Kidney tubule cell (primary cell): ENCODE results near the gene CNOT11.
"Not testable (repeated sequence)": the region's sequence is repeated elsewhere in the genome, so short reads cannot be mapped to it uniquely, and the experiment has no call there.

Source experiments
- DNase-seq: peaks from one replicate; pipeline ENCODE4 v3.0.0-alpha.2; 2018; ENCODE audit warnings: low spot score

Gene CNOT11

DNA sequence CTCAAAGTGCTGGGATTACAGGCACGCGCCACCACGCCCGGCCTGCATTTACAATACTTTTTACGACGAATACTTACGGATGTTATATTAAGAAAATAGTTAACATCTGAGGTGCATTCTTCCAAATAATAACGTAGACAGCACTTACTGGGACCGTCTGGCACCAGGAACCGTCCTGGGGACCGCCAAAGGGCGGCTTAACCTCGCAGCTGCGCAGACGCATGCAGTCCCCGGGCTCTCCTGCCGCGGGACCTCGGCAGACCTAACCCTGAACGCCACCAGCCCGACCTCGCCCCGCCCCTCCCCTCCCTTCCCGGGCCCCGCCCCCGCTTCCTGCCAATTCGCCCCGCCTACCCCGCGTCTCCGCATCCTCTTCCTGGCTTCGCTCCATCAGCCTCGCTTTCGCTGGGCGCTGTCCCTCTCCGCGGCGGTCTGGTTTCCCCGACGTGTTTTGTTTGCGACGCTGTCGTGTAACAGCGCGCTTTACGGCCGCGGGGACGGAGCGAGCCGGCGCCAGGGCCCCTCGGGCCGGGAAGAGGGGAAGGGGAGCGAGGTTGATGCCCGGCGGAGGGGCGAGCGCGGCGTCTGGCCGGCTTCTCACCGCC is at the start of gene CNOT11:
Gene CNOT11 (plus strand): TSS at position 479 of the 605 bp plus-strand sequence. CDS start 79 bp downstream, at position 558.
- peak; percentile 98 for DNase-seq

- no peak for DNase-seq
Measured at GRCh38 chr2:101204400-101205115, 48.1 kb upstream of the CNOT11 start.

- DNase-seq: peak; percentile 88
Measured at GRCh38 chr2:101205521-101206479, 46.9 kb upstream of the CNOT11 start.

DNA sequence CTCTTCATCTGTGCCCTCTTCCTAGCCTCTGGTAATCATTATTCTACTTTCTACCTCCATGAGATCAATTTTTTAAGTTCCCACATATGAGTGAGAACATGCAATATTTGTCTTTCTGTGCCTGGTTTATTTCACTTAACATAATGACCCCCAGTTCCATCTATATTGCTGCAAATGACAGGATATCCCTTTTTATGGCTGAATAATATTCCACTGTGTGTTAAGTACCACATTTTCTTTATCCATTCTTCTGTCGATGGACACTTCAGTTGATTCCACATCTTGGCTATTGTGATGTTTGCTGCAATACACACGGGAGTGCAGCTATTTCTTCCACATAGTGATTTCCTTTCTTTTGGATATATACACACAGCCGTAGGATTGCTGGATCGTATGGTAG is 43.9 kb upstream of the CNOT11 start:
- no peak for DNase-seq

GRCh38 chr2:101219246-101219645 is 33.4 kb upstream of the CNOT11 start:
- DNase-seq: no peak

- DNase-seq: not testable (repeated sequence)
Measured at GRCh38 chr2:101220091-101220490, 32.6 kb upstream of the CNOT11 start.

- DNase-seq: peak; percentile 30
Measured at GRCh38 chr2:101223814-101224231, 28.9 kb upstream of the CNOT11 start.

GRCh38 chr2:101230541-101231001 is 22.1 kb upstream of the CNOT11 start:
- peak; percentile 94 for DNase-seq

DNA sequence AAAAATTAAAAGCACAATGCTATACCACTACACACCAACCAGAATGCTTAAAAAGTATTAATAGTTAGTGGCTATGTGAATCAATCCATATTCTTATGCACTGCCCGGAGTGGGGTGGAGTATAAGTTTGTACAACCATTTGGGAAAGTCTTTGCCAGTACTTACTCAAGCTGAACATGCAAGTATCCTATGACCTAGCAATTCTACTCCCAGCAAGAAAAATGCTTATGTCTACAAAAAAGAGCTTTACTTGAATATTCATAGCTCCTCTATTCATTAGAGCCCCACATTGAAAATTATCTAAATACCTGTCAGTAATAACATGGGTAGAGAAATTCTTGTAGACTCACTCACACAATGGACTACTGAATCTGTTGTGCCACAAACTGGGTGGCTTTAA is 21.4 kb upstream of the CNOT11 start:
- DNase-seq: peak; percentile 74

DNA sequence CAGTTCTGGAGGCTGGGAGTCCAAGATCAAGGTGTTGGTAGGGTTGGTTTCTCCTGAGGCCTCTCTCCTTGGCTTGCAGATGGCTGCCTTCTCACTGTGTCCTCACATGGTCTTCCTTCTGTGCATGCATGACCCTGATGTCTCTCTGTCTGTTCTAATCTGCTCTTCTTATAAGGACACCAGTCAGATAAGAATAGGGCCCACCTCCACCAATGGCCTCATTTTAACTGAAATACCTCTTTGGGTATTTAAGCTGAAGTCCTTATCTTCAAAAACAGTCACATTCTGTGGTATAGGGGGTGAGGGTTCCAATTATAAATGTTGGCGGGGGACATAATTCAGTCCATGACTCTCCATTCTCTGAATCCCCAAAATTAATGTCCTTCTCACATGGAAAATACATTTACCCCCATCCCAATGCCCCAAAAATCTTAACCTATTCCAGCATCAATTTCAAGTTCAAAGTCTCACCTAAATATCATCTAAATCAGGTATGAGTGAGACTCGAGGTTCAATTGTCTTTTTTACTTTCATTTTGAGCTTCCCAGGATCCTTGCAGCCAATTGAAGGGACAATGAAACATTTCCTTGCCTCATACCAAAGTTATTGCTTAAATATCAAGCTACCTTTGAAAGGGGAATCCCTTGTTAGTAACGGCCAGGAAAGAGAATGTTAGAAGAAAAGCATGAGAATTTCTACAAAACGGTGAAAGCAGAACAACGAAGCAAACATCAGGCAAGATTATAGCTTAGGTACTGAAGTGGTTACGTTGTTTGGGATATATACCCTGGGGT is 20.6 kb upstream of the CNOT11 start:
- peak; percentile 33 for DNase-seq

DNA sequence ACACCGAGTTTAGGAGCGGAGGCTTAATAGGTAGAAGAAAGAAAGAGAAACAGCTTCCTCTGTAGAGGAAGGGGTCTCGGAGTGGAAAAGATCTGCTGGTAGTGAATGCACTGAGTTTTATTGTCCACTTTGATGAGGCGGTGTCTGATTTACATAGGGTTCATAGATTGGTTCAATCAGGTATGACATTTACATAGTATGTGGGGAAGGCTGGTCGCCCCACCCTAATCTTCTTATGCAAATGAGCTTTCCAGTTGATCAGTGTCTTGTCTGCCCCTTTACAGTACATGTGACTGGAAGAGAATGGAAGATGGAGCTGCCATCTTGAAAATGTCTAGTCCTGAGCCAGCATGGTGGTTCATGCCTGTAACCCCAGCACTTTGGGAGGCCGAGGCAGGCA is 19.9 kb upstream of the CNOT11 start:
- no peak for DNase-seq

DNA sequence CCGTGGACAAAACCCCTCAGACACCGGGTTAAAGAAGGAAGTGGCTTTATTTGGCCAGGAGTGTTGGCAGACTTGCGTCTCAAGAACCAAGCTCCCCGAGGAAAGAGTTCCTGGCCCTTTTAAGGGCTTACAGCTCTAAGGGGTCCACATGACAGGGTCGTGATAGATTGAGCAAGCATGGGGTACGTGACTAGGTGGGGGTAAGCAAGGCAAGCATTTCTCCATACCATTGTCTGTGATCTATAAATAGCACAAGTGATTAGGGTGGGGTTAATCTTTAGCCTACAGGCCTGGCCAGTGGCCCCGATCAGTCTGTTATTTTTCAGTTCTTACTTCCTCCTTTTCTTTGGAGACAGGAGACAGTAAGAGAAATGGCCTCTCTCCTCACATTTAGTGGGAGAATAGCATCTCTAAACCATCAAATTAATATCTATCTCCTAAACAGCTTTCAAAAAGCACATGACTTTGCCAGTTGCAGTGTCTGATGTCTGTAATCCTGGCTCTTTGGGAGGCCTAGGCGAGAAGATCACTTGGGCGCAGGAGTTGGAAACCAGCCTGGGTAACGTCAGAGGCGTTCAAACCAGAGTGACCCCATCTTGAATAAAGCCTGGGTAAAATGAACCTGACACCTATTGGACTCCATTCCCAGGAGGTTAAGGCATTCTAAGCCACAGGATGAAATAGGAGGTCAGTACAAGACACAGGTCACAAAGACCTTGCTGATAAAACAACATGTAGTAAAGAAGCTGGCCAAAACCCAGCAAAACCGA is 18.3 kb upstream of the CNOT11 start:
- peak; percentile 84 for DNase-seq

- DNase-seq: not testable (repeated sequence)
Measured at GRCh38 chr2:101235956-101236355, 16.7 kb upstream of the CNOT11 start.

DNA sequence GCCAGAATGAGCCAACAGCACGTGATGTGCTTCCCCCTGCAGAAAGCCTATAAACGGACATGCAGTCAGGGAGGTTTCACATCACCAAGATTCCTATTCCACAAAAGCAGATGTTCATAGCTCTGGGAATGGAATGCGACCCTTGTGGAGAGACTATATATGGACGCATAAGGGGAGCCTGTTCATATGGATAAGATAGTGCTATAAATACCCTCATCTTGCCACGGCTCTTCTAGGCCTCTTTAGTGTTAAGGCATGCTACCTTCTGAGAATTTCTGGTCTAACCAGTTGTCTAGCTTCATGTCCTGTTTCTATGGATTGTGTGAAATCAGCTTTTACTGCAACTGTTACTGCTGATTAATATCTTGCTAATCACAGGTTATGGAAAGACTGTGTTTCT is 14.7 kb upstream of the CNOT11 start:
- not testable (repeated sequence) for DNase-seq

GRCh38 chr2:101238930-101239759 is 13.5 kb upstream of the CNOT11 start:
- DNase-seq: peak; percentile 98

- DNase-seq: not testable (repeated sequence)
Measured at GRCh38 chr2:101239760-101240118, 12.9 kb upstream of the CNOT11 start.

GRCh38 chr2:101240694-101241093 is 12.0 kb upstream of the CNOT11 start:
- DNase-seq: peak; percentile 60

DNA sequence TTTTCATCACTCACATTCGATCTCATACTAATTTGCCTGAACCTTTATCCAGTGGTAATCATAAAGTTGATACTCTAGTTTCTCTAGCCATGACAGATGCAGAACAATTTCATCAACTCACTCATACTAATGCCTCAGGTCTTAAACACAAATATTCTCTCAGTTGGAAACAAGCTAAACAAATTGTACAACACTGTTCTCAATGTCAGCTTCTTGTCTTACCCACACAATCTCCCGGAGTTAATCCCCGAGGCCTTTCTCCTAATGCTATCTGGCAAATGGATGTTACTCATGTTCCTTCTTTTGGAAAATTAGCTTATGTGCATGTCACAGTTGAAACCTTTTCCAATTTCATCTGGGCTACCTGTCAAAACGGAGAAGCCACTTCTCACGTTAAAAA is 11.5 kb upstream of the CNOT11 start:
- DNase-seq: no peak

- not testable (repeated sequence) for DNase-seq
Measured at GRCh38 chr2:101244373-101244772, 8.3 kb upstream of the CNOT11 start.

DNA sequence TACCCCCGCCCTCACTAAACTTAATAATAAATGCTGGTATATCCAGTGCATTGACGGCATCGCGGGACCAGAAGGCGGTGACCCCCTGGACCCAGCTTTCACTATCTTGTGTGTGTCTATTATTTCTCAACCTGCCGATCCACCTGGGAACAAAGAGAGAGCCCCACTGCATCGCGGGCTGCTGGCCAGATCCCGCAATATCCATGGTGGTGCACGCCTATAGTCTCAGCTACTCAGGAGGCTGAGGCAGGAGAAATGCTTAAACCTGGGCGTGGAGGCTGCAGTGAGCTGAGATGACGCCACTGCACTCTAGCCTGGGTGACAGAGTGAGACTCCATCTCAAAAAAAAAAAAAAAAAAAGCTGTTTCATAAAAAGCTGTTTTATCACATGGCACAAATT is 7.8 kb upstream of the CNOT11 start:
- not testable (repeated sequence) for DNase-seq
